ENCODE measurements around the gene AGAP6.
"Not testable (repeated sequence)": the region's sequence is repeated elsewhere in the genome, so short reads cannot be mapped to it uniquely, and the experiment has no call there.

- not testable (repeated sequence) for TF ChIP-seq POLR2A, POLR2AphosphoS5 (IDR thresholded peaks at IDR 0.05; ENCODE audit: low read depth, low read length)
These were observed 25.8 kb downstream of the AGAP6 start for GRCh38 chr10:50014024-50014423.

Measured in GM12892 (cell line).